ENCODE results near the gene CDK12.
A peak's percentile ranks its signal among the peaks of the same experiment; 100 is the strongest.

Gene CDK12

DNA sequence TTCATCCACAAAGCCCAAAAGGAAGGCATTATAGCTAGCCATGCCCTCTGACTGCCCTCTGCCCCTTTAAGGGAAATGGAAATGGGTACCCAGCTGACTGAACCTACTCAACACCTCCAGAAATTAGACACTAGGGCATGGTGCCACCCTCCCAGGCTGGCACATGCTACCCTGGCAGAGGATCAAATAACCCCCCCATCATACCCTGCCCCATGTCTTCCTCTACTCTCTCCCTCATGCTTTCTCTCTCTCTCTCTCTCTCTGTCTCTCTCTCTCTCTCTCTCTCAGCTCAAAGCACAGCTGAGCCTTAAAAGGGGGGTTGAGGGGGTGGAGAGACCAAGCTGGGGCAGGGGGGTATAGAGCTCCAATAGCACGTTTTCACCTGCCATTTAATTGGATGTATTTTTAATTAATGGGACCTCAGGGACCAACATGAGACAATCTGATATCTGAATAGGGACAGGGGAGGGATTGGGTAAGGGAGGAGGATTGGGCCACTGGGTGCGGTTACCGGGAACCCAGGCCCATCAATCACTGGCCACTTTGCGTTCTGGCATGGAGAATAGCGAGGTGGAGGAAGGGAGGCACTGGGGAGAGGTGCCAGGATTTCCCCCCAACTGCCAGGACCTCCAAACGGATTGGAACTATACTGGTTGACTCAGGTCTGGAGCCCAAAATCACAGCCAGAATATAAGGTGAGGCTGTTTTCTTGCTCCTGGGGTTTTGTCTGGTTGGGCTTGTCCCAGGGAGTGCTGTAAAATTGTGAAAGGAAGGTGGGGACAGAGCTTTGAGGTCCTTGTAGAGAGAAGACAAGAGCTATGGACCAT lies 88.7 kb downstream of the CDK12 start:
- DNase-seq (ENCODE audit: low read depth in 2 of 2) = no peak

DNA sequence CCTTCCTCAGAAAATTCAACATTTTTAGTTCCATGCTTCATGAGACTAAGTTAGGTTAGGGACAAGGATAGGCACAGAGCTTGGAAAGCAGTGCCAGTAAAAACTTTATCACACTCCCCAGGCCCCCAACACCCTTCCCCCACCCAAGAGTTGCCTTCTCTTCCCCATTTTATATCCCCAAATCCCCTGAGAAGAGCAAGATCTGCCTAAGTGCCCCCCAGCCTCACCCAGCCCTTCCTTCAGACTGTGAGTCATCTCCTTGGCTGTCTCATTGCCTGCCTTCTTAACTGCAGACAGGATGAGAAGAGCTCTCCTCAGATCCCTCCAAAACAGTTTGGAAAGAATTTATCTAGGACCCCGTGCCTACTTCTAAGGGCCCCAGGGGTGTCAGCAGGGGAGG lies 90.6 kb downstream of the CDK12 start:
- no peak for DNase-seq (ENCODE audit: low read depth in 2 of 2)

DNA sequence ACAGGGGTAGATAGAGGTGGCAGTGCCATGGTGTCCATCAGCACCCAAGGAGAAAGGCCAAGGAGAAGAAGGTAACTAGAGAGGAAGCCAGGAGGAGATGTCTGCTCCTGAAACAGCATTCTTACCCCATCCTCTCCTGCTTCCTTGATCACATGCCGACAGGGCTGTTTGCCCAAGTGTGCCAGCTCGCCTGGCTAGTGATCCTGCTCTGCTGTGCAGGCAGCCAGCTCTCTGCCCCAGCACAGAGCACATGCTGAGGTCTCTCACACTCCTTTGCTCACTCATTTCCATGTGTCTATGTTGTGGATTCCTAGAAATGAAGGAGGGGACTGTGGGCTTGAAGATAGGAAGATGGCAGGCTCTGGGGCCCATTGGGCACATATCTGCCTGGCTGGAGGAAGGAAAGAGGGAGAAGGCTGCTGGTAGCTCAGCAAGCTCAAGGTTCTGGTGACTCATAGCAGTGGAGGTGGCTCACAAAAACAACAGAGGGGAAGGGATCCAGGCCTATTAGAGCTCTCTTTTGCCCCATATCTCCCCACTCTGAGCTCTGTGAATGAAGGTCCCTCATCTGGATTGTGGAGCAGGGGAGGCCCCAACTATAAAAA lies 92.2 kb downstream of the CDK12 start:
- no peak for DNase-seq (ENCODE audit: low read depth in 2 of 2)

DNA sequence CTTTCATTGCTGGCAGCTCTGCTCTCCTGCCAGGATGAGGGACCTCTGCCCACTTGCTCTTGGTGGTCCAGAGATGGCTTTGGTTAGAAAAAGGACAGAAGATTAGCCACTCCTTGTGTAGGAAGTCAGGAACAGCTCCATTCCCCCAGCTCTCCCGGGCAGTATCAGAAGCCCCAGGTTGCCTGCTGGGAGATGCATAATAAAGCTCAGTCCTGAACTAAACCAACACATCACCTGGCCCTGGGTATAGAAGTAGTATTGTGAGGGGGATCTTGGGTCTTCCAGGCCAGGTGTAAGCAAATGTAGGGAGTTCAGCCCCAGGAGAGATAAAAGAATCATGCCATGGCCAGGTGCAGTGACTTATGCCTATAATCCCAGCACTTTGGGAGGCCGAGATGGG lies 94.1 kb downstream of the CDK12 start:
- DNase-seq (ENCODE audit: low read depth in 2 of 2) = no peak

DNA sequence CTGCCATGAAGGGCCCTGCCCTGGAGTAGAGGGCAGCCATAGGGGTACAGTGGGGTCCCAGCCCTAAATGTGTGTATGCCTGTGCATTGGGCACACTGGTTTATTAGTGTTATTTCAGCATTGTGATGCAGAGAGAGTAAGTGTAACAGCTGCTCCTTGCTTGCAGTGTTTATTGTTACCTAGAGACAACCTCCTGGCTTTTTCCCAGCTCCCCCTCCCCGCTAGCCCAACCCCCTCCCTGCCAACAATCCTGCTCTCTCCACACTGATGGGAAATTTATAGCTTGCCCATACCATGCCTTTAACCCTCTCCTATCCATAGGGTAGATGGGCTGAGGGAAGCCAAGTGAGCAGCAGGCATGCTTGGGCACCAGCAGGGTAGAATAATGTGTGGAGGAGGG lies 95.1 kb downstream of the CDK12 start:
- no peak for DNase-seq (ENCODE audit: low read depth in 2 of 2)

DNA sequence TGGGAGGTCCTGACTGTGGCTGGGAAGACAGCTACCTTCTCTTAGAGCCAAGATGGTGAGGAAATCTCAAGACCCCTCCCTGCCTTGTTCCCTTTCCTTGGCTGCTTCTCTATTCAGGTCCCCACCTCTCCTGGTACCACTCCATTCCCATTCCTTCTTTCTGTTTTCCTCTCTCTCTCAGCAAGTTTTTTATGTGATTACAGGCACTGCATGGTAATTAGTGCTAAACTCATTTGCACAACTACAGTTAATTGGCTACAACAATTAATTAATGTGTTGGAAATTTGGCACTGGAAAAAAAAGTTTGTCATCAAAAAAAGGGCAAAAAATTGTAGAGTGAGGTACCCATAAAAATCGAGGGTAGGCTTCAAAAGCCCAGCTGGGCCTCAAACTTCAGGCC lies 101.1 kb downstream of the CDK12 start:
- no peak for DNase-seq (ENCODE audit: low read depth in 2 of 2)

DNA sequence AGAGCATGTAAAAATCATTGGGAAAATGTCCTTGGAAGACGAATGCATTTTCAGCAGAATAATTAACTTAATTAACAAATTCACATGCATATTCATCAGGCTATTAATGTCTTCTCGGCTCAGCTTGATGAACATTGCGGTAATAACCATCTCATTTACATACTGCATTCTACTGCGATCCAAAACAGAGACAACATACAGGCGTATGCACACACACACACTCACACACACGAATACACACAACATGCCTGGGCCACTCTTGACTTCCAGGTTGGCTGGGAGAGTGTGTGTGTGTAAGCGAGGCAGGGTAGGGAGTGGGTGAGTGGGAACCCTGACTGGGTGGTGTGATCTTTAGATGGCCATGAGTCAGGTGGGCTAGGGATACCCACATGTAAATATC lies 101.7 kb downstream of the CDK12 start:
- no peak for DNase-seq (ENCODE audit: low read depth in 2 of 2)

DNA sequence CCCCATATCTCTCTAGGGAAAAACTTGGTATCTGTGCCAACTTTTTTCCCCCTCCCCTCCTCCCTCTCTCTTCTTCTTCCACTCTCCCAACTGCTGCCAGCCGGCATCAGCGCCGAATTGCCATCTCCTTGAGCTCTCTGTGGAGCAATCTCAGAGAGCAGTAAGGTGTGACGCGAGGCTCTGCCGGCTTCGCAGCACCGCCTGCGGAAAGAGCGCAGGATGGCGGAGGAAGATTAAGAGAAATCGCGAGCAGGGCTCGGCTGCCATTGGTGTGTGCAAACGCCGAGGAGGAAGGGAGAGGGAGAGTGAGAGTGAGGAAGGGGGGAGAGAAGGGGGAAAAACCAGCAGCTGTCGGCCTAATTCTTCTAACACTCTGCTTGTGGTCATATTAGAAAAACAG lies 102.2 kb downstream of the CDK12 start:
- DNase-seq (ENCODE audit: low read depth in 2 of 2) = no peak

DNA sequence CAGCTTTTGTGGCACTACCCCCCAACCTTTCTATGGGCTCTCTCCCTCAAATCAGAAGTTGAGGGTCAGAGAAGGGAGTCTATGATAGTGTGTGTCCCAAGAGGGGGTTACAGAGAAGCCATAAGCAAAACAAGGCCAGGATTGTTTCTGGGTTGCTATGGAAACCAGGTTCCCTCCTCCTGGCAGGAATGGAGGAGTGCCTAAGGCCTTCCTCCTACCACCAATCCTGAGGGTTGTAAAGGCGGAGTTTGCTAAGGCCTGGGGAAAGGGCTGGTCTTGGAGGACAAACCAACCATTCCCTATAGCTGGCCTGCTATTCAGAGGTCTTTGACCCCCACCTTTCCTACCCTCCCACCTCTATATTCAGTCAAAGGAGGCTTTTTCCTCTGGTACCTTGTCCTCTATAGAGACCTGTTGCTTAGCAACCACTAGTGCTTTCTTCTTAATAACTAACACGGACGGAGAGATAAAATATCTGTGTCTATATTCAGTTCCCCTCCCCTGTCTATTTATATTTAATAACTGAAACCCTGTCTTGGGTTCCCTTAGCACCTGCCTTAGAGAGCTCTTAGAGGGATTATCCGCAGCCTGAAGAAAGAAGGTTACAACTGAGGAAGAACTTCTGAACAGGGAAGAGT lies 103.0 kb downstream of the CDK12 start:
- no peak for DNase-seq (ENCODE audit: low read depth in 2 of 2)

DNA sequence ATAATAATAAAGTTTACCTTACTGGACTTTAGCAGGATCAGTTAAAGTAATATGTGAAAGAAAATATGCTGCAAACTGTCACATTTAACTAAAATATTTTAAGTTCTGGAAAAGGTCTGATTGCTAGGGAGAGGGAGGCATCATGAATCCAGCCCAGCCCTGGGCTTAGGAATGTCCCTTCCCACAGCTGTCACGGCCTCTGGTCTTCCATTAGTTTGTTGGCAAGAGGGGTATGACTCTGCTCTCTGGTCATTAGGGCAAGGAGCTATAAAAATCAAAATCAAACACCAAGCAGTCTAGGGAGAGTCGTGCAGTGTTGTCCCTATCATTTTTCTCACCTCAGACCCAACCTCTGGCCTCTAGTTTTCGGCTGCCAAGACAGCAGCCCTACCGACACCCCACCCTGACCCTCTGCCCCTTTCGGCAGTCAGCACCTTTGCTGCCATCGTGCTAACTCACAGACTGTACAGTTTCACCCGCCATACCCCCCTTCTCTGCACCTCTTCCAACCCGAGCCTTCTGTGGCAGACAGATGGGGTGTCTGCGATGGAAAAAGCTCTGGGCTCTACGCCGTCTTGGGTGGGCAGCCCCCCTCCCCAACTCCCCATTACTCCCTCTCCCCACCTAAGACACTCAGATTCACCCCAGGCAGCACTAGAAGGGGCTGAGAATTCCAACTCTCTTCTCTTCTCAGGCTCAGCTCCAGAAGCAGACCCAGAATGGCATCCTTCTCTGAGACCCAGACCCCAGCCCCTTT lies 105.0 kb downstream of the CDK12 start:
- DNase-seq (ENCODE audit: low read depth in 2 of 2) = no peak

DNA sequence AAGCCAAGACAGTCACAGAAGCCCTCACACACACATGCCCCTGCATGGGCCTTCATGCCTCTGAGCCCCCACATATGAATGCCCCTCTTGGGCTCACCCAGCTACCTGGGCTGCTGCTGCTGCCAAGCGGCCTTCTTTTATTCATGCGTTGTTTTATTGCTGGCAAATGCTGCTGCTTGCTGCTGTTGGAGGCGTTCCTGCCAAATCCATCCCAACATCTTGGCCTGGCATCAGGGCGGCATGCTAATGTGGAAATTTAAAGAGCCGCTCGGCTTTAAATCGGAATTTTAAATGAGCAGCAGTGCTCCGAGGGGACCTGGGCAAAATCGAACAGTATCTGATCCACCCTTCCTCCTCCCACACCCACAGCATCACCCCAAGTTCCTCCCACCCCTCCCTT lies 107.4 kb downstream of the CDK12 start:
- no peak for DNase-seq (ENCODE audit: low read depth in 2 of 2)

DNA sequence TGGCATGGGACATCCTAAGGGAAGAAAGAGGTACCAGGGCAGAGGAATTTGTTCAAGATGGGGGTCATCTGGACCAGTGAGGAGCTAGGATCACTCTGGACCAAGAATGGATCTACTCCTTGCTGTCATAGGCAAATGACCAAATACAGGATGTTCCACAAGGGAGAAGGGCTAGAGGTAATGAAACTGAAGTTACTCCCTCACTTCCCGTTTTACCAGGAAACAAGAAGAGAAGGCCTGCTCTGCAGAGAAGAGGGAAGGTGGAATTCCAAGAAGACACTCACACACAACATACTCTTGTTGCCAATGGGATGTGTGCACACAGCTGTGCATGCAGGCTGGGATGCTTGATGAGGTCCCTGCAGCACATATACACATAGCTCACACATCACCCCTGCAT lies 107.8 kb downstream of the CDK12 start:
- no peak for DNase-seq (ENCODE audit: low read depth in 2 of 2)

DNA sequence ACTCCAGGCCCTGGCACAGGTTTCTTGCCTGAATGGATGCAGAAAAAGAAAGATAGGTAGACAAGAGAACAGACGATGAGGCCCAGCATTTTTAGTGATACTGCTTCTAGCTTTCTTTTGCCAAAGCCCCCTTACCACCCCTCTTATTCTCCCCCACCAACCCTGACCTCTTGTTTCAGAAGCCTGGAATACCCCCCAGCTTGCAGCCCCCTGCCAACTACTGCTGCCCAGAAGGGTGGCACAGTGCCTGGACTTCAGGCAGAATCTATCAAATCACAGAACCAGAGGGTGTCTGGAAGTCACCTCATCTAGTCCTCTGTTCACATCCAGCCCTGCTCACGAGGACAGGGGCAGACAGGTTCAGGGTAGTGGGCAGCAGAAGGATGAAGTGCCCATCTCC lies 110.8 kb downstream of the CDK12 start:
- DNase-seq (ENCODE audit: low read depth in 2 of 2) = no peak

DNA sequence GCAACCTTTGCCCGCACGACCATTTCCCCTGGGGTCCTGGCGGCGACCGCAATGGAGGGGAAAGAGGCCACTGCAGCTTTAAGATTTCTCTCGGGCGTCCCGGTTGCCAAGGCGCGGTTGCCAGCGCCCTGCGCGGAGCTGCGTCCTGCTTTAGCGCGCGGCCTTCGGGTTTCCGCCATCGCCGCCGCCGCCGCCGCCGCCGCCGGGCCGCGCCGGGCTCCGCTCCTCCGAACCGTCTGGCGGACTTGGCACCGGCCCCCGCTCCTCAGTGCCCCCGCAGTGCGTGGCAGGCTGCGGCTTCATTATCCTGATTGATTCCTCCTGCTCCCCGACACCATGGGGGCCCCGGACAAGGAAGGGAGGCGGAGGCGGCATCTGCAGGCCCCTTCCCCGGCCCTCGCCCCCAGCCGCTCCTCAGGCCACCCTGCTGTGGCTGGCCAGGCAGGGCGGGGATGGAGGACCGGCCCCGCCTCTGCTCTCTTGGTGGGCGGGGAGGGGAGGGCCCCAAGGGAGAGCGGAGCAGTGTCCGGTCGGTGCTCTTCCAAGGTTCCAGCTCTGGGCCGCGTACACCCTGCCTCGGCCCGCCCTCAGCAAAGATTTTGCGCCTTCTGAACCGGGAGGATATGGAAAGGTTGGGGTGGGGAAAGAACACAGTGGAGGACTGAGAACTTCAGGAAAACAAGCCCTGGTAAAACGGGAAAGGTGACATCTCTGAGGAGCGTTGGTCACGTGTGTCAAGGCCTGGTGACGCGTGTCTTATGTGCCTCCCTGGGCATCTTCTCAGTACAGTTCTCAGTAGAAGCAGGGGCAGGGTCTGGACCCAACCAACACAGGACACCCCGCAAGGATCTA lies 112.4 kb downstream of the CDK12 start:
- DNase-seq (ENCODE audit: low read depth in 2 of 2) = peak; percentile 14 to 15

DNA sequence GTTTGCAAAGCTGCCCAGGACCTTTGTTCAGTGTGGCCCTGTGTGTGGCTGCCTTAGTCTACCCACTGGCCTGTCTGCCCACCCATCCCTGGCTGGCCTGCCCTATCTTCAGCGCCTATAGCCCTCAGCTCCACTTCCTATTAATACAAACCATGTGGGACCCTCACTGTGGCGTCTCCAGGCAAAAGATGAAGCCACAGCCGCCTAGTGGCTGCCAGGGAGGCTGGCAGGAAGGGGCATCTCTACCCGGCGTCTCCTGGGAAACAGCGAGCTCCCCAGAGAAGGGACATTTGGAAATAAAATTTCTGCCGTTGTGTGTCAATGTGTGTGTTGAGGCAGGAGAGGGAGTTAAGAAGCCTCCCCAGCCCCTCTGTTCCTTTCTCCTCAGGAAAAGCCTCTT lies 114.9 kb downstream of the CDK12 start:
- no peak for DNase-seq (ENCODE audit: low read depth in 2 of 2)

DNA sequence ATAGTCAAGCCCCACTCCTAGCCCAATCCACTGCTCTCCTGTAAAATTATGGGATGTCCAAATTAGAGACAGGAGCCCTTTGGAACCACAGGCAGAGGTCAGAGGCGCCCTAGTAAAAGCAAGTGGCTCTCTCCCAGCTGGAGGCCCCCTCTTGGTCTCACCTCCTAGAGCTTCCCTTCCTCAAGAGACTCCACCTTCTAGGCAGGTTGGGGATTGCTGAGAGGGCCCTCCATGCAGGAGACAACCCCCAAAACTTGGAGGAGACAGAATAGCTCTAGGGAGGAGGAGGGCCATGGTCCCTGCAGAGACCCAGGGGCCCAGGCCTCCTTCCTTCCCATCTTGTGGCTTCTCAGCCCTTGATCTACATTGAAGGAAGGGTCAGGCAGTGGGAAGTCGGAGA lies 117.0 kb downstream of the CDK12 start:
- no peak for DNase-seq (ENCODE audit: low read depth in 2 of 2)

DNA sequence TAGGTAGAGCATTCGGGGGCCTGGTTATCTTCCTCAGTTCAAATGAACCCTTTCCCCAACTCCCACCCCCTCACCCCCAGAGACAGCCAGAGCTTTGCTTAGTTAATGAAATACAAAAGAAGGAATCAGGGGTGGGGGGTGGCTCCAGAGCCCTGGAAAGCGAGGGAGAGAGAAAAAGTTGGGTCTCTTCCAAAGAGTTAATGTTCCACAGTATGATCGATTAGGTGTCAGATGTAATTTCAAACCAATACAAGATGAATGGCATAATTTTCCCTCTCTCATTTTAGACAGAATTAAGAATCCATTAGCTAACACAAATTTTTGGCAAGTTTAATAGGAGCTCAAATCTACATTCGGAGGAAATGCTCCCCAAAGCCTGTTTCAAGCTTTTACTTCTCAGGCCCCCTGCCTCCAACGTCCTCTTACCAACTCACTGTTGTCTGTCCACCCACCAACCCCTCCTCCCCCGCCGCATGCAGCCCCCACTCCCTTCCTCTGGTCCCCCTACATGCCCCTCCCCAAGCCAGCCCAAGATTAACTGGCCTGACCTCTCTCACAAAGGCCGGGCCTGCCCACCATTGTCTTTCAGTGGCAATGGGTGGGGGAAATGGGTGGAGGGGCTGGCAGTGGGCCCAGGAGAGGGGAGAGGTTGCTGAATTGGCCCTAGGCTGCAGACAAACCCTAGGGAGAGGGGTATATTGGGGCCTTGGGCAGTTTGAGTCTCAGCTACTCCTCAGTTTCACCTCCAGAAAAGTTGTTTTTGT lies 118.2 kb downstream of the CDK12 start:
- no peak for DNase-seq (ENCODE audit: low read depth in 2 of 2)

DNA sequence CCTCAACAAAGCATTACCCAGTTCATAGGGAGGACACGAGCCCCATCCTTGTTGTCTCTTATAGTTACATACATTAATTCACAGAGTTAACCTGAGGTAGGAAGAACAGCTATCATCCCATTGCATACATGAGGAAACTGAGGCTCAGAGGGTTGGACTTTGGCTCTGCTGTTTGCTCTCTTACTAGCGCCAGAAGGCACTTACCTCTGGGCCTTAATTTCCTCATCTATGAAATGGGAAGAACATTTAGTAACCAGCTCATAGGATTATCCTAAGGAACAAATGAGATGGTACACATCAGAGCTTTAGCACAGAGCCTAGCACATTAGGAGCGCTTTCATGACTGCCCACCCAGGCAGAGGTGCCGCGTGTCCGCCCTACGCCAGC lies 118.8 kb downstream of the CDK12 start:
- no peak for DNase-seq (ENCODE audit: low read depth in 2 of 2)

DNA sequence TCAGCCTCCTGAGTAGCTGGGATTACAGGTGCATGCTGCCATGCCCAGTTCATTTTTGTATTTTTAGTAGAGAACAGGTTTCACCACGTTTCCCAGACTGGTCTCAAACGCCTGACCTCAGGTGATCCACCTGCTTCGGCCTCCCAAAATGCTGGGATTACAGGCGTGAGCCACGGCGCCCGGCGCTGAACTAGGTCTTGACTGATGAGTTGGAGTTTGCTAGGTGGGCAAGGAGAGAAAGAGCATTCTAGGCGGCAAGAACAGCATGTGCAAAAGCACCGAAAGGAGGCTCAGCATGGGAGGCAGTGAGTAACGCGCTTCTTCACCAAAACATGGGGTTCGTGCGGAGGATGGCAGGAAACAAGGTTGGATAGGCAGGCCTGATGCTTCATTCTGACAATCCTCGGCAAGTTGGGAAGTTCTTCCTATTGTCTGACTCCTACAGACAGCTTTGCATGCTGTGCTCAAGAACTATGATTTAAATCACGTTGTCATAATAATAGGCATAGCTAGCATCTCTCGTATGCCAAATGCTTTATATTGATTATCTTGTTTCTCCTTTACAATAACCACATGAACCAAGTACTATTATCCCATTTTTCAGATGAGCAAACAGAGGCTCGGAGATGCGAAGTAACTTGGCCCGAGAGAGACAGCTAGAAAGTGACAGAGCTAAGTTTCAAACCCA lies 119.9 kb downstream of the CDK12 start:
- no peak for DNase-seq (ENCODE audit: low read depth in 2 of 2)

DNA sequence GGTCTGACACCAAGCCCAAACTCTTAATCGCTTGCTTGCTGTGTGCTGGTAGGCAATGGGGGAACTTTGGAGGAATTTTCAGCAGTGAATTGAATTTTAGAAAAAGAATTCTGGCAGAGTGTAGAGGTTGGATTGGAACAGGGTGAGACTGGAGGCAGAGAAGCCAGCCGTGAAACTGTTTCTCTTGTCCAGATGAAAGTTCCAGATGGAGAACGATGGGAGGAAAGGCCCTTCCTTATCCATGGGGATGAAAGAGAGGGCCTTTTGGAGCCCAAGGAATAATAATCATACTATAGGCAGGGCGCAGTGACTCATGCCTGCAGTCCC lies 120.4 kb downstream of the CDK12 start:
- no peak for DNase-seq (ENCODE audit: low read depth in 2 of 2)
